ENCODE measurements around the gene NKD2. TPM values are rescaled to one million over a fixed set of nuclear protein-coding genes. Genes with fewer than 3 reads are reported as not detected.
A peak's percentile ranks its signal among the peaks of the same experiment; 100 is the strongest.

Gene NKD2
- total and polyA plus RNA-seq, 11 donors, result 0.56 to 6.6 (median 2.3) TPM

DNA sequence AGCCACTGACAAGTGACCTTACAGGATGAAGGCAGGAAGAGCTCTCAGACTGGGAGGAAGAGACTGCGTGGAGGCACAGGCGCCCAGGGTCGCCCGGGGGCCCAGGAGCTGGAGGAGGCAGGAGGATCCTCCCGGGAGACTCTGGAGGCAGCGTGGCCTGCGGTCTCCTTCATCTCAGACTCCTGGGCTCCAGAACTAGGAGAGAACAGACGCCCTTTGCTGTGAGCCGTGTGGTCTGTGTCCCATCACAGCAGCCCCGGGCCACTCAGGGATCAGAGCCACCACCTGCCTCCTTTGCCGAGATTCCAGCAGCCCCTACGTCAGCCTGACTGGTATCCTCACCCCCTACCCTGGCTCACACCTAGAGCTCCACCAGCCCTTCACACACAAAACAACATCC lies 58.1 kb downstream of the NKD2 start:
- peaks cover 0 to 16% (median 6%) of the 10 kb centered on the region in 12 donors for H3K4me1 ChIP-seq
- peak overlapping the region in 1 of 12 donors; percentile 50 for H3K27ac ChIP-seq
- intact Hi-C loops (cut with DNase I), result loop anchor here in 1 of 10 donors (10.0 kb wide), 1 partner anchor 68 kb away; no protein-coding TSS in a partner anchor
- no peaks in the 10 kb centered on the region for H3K9me3 ChIP-seq
- H3K4me3 ChIP-seq, result no peak overlapping the region
- peaks cover 0 to 69% (median 56%) of the 10 kb centered on the region in 9 donors for H3K36me3 ChIP-seq
- 76 to 87% (median 83%) methylated on average over 9 to 12 of the region's 12 CpGs for WGBS, 4 donors
- no peaks in the 10 kb centered on the region for H3K27me3 ChIP-seq
- peak in 2 of 5 donors; percentile 22 to 49 for DNase-seq
- no peak for ATAC-seq
- no peak for TF ChIP-seq POLR2A (IDR thresholded peaks at IDR 0.05)
- TF ChIP-seq, protein P1, sequence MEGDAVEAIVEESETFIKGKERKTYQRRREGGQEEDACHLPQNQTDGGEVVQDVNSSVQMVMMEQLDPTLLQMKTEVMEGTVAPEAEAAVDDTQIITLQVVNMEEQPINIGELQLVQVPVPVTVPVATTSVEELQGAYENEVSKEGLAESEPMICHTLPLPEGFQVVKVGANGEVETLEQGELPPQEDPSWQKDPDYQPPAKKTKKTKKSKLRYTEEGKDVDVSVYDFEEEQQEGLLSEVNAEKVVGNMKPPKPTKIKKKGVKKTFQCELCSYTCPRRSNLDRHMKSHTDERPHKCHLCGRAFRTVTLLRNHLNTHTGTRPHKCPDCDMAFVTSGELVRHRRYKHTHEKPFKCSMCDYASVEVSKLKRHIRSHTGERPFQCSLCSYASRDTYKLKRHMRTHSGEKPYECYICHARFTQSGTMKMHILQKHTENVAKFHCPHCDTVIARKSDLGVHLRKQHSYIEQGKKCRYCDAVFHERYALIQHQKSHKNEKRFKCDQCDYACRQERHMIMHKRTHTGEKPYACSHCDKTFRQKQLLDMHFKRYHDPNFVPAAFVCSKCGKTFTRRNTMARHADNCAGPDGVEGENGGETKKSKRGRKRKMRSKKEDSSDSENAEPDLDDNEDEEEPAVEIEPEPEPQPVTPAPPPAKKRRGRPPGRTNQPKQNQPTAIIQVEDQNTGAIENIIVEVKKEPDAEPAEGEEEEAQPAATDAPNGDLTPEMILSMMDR (IDR thresholded peaks at IDR 0.05), result no peak

DNA sequence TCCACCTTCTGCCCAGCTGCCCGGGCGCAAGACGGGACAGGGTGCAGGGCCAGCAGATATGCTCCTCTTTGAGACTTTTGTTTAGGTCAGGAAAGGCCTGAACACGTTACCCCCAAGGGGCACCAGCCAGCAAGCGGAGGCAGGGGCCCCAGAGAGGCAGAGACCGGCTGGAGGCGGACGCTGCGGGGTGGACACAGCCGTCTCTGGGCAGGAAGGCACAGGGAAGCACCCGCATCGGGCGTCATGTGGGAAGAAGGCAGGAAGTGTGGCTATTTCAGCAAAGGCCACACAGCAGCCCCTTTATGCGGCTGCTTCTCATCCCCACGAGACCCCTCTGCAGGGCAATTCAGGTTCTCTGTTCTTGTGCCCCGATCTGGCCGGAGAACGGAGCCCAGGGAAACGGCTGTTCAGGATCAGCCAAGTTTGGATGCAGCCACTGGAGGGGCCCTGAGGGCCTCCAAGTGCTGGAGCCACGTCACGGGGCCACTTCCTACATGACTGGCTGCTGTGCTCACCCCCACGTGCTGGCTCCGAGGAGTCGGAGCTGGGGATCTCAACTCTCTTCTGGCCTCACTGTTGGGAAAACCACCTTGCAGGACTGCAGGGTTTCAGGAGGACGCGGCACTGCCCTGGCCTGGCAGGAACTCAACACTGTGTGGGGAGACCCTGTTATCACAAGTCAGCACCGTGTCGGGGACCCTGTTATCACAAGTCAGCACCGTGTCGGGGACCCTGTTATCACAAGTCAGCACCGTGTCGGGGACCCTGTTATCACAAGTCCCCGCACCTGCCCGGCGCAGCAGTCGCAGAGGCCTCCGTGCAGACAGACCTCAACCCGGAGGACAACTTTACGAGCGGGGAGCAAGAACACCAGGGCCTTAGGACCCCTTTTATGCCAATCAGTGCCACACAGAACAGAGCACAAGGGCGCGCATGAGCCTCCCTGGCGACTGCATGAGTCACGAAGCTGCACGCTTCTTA lies 58.8 kb downstream of the NKD2 start:
- ATAC-seq (peak; percentile 19 to 55 (median 38)), DNase-seq (peak in 2 of 5 donors; percentile 65)
- Histone ChIP-seq H3K9me3 (no peaks in the 10 kb centered on the region), H3K4me3 (no peak overlapping the region), H3K4me1 (peaks cover 0 to 16% (median 6%) of the 10 kb centered on the region in 12 donors), H3K27me3 (no peaks in the 10 kb centered on the region), H3K27ac (peak overlapping the region in 2 of 12 donors; percentile 5 to 54), H3K36me3 (peaks cover 0 to 61% (median 49%) of the 10 kb centered on the region in 9 donors)
- TF ChIP-seq, protein P1 (IDR thresholded peaks at IDR 0.05), result no peak
- no peak for TF ChIP-seq POLR2A (IDR thresholded peaks at IDR 0.05)
- WGBS, 4 donors, result 45 to 66% (median 60%) methylated on average over 31 to 45 of the region's 45 CpGs
- intact Hi-C loops (cut with DNase I), result loop anchor here in 1 of 10 donors (10.0 kb wide), 1 partner anchor 67 kb away; no protein-coding TSS in a partner anchor

DNA sequence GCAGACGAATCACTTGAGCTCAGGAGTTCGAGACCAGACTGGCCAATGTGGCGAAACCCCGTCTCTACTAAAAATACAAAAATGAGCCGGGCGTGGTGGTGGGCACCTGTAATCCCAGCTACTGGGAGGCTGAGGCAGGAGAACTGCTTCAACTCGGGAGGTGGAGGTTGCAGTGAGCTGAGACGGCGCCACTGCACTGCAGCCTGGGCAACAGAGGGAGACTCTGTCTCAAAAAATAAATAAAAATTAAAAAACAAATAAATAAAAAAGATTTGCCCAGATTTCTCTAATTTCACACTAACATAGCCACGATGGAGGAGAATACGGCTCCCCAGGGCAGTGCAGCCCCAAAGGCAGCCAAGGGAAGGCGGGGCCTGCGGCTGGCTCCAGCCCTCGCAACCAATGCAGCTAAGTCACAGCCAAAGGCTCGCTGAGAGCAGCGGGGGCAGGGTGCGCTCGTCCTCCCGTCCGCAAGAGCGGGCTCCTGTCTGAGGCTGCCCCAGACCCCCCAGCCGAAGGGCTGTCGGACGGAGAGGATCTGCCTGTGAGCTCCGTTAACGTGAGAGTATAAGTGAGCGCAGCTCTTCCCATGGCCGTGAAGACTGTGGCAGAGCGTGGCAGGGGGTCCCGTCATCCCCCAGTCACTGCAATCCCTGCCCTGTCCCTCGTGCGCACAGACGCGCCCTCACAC lies 59.7 kb downstream of the NKD2 start:
- intact Hi-C loops (cut with DNase I), result loop anchor here in 1 of 10 donors (10.0 kb wide), 1 partner anchor 66 kb away; no protein-coding TSS in a partner anchor
- TF ChIP-seq, protein P1 (IDR thresholded peaks at IDR 0.05), result no peak
- TF ChIP-seq POLR2A (IDR thresholded peaks at IDR 0.05), result no peak
- Histone ChIP-seq H3K4me3 (no peak overlapping the region), H3K9me3 (no peaks in the 10 kb centered on the region), H3K27ac (peak overlapping the region in 3 of 12 donors; percentile 5 to 54 (median 10)), H3K4me1 (peaks cover 0 to 16% (median 6%) of the 10 kb centered on the region in 12 donors), H3K27me3 (no peaks in the 10 kb centered on the region), H3K36me3 (peaks cover 0 to 55% (median 42%) of the 10 kb centered on the region in 9 donors)
- DNase-seq (peak in 4 of 5 donors; percentile 59 to 80 (median 74)), ATAC-seq (peak; percentile 82 to 92 (median 92))
- WGBS, 4 donors, result 65 to 76% (median 75%) methylated on average over 31 to 34 of the region's 34 CpGs
